IMR-90 (cell line): Measurements from ENCODE around the gene RAPGEF5. TPM values are rescaled to one million over a fixed set of nuclear protein-coding genes. Genes with fewer than 3 reads are reported as not detected.

Experiments used
- ATAC-seq: fragments of 200-7000 bp; cut with Tn5 transposase; 2 replicates; pipeline ENCODE4 v1.9.1; 2020; ENCODE audit warnings: low read depth, mild to moderate bottlenecking, moderate library complexity
- BruUV-seq: library from RNA; stranded (reverse); fragments of 400-500 nt; replicated peaks from 2 replicates; lab custom pipeline; 2021; lab: Mats Ljungman, UMichigan
- CTCF ChIA-PET: fragments of 300-600 bp; formaldehyde crosslinking; extraction: SDS; loops from one replicate; lab custom pipeline; 2021; ENCODE audit warnings: antibody characterized with exemption; lab: Yijun Ruan, JAX
- POLR2A ChIA-PET: fragments of 300-600 bp; sonication (Branson Sonifier 250); formaldehyde crosslinking; loops from one replicate; lab custom pipeline; 2022; ENCODE audit warnings: antibody characterized with exemption; ENCODE audit not compliant: unreplicated experiment; lab: Charles Lee
- DNase-seq: peaks from one replicate; pipeline ENCODE4 v3.0.0; 2013
- H2AFZ ChIP-seq: replicated peaks from 2 replicates; pipeline ENCODE3; 2013; ENCODE audit warnings: low read length, mild to moderate bottlenecking; ENCODE audit not compliant: poor library complexity
- H2AK5ac ChIP-seq: 2 replicates; pipeline ENCODE4 v1.6.1; 2013; ENCODE audit warnings: low read depth, low read length, inconsistent platforms
- H2AK9ac ChIP-seq: replicated peaks from 2 replicates; pipeline ENCODE3; 2013; ENCODE audit warnings: mild to moderate bottlenecking, low read depth, low read length, moderate library complexity; ENCODE audit not compliant: poor library complexity
- H2BK120ac ChIP-seq: 2 replicates; pipeline ENCODE4 v1.6.1; 2013; ENCODE audit warnings: low read depth, low read length, inconsistent platforms
- H2BK15ac ChIP-seq: 3 replicates; pipeline ENCODE4 v1.6.1; 2013; ENCODE audit warnings: low read depth, low read length, inconsistent platforms
- H2BK20ac ChIP-seq: 2 replicates; pipeline ENCODE4 v1.6.1; 2013; ENCODE audit warnings: low read depth, mild to moderate bottlenecking, inconsistent platforms, low read length, moderate library complexity
- H2BK5ac ChIP-seq: 2 replicates; pipeline ENCODE4 v1.6.1; 2013; ENCODE audit warnings: mild to moderate bottlenecking, low read depth, low read length, inconsistent platforms; ENCODE audit not compliant: poor library complexity, severe bottlenecking
- H3K14ac ChIP-seq: replicated peaks from 2 replicates; pipeline ENCODE4 v1.6.1; 2013; ENCODE audit warnings: low read depth, low read length, inconsistent platforms
- H3K18ac ChIP-seq: 2 replicates; pipeline ENCODE4 v1.6.1; 2013; ENCODE audit warnings: low read depth, low read length, control low read depth
- H3K23ac ChIP-seq: 2 replicates; pipeline ENCODE4 v1.6.1; 2013; ENCODE audit warnings: low read depth, low read length, inconsistent platforms
- H3K27ac ChIP-seq: 2 replicates; pipeline ENCODE4 v1.5.1; 2013; ENCODE audit warnings: mild to moderate bottlenecking, control low read depth, low read length; ENCODE audit not compliant: insufficient read depth
- H3K27me3 ChIP-seq: 2 replicates; pipeline ENCODE4 v1.6.1; 2013; ENCODE audit warnings: low read length; ENCODE audit not compliant: control insufficient read depth, insufficient read depth
- H3K36me3 ChIP-seq: 2 replicates; pipeline ENCODE4 v1.6.1; 2013; ENCODE audit warnings: low read length, mixed read lengths; ENCODE audit not compliant: control insufficient read depth, insufficient read depth
- H3K4ac ChIP-seq: 2 replicates; pipeline ENCODE4 v1.6.1; 2013; ENCODE audit warnings: low read depth, low read length, inconsistent platforms
- H3K4me1 ChIP-seq: 2 replicates; pipeline ENCODE4 v1.6.1; 2013; ENCODE audit warnings: low read length, mixed read lengths; ENCODE audit not compliant: control insufficient read depth, insufficient read depth
- H3K4me2 ChIP-seq: 2 replicates; pipeline ENCODE4 v1.6.1; 2013; ENCODE audit warnings: low read depth, mild to moderate bottlenecking, control low read depth, low read length, moderate library complexity
- H3K4me3 ChIP-seq: 2 replicates; pipeline ENCODE4 v1.5.1; 2013; ENCODE audit warnings: low read depth, mild to moderate bottlenecking, control low read depth, low read length, moderate library complexity; ENCODE audit not compliant: insufficient read depth
- H3K56ac ChIP-seq: 2 replicates; pipeline ENCODE4 v1.6.1; 2013; ENCODE audit warnings: low read length, inconsistent platforms; ENCODE audit not compliant: insufficient read depth; ENCODE audit errors: extremely low read depth
- H3K79me1 ChIP-seq, 2 experiments: 2 replicates each; pipeline ENCODE4 v1.6.1; 2013; ENCODE audit warnings: low read length in 2 of 2, inconsistent platforms in 1 of 2, low read depth in 1 of 2
- H3K9ac ChIP-seq: 2 replicates; pipeline ENCODE4 v1.6.1; 2013; ENCODE audit warnings: low read depth, low read length, control low read depth
- H3K9me1 ChIP-seq: 2 replicates; pipeline ENCODE4 v1.6.1; 2013; ENCODE audit warnings: low read length, inconsistent platforms; ENCODE audit not compliant: insufficient read depth
- H3K9me3 ChIP-seq: 2 replicates; pipeline ENCODE4 v1.6.1; 2013; ENCODE audit warnings: low read length; ENCODE audit not compliant: control insufficient read depth, insufficient read depth
- H4K20me1 ChIP-seq: 2 replicates; pipeline ENCODE4 v1.6.1; 2013; ENCODE audit warnings: low read length, inconsistent platforms; ENCODE audit not compliant: insufficient read depth
- H4K5ac ChIP-seq: 2 replicates; pipeline ENCODE4 v1.6.1; 2013; ENCODE audit warnings: mild to moderate bottlenecking, low read depth, low read length, control low read depth
- H4K8ac ChIP-seq, 2 experiments: 2 replicates each; pipeline ENCODE4 v1.6.1; 2013; ENCODE audit warnings: low read depth in 2 of 2, low read length in 2 of 2, control low read depth in 1 of 2, inconsistent platforms in 1 of 2
- H4K91ac ChIP-seq: 2 replicates; pipeline ENCODE4 v1.6.1; 2013; ENCODE audit warnings: low read depth, low read length, inconsistent platforms; ENCODE audit not compliant: insufficient read depth
- BHLHE40 ChIP-seq: fragments of 150-350 bp; IDR thresholded peaks from 2 replicates; pipeline ENCODE4 v1.6.1; 2016; ENCODE audit warnings: mild to moderate bottlenecking, low read depth, low read length
- ELK1 ChIP-seq: fragments of 150-350 bp; IDR thresholded peaks from 2 replicates; pipeline ENCODE4 v1.6.1; 2016; ENCODE audit warnings: low read depth, mild to moderate bottlenecking, low read length, moderate library complexity, borderline replicate concordance
- FOS ChIP-seq: fragments of 150-350 bp; IDR thresholded peaks from 2 replicates; pipeline ENCODE4 v1.6.1; 2016; ENCODE audit warnings: low read depth, low read length
- MAFK ChIP-seq: IDR thresholded peaks from 2 replicates; pipeline ENCODE4 v1.6.1; 2012; ENCODE audit warnings: low read depth, low read length, improper control_type of control experiment
- RAD21 ChIP-seq: IDR thresholded peaks from 2 replicates; pipeline ENCODE4 v1.6.1; 2012; ENCODE audit warnings: low read length, improper control_type of control experiment
- RCOR1 ChIP-seq: IDR thresholded peaks from 2 replicates; pipeline ENCODE4 v1.6.1; 2012; ENCODE audit warnings: mild to moderate bottlenecking, low read length, improper control_type of control experiment; ENCODE audit not compliant: insufficient replicate concordance
- SMC3 ChIP-seq: fragments of 150-350 bp; IDR thresholded peaks from 2 replicates; pipeline ENCODE4 v1.6.1; 2016; ENCODE audit warnings: low read depth, mild to moderate bottlenecking, antibody characterized with exemption, low read length, moderate library complexity
- WGBS, 2 experiments: methylation state at CpG; one replicate each; pipeline versions ENCODE4 v1.1.5 to v1.1.7; 2013; ENCODE audit warnings: missing lambda C conversion rate in 2 of 2; ENCODE audit not compliant: insufficient read length in 1 of 2; ENCODE audit errors: extremely low coverage in 2 of 2; 5-methylcytosine and 5-hydroxymethylcytosine counted together
- dilution Hi-C: fragments of 300-500 bp; cut with HindIII; formaldehyde crosslinking; loops from one replicate; pipeline ENCODE4 v1.14.3; 2018; ENCODE audit warnings: low sequenced_read_pairs; ENCODE audit not compliant: unreplicated experiment
- in situ Hi-C: fragments of 300-500 bp; cut with MboI; formaldehyde crosslinking; loops from 3 replicates; pipeline ENCODE4 v1.14.3; 2019; ENCODE audit warnings: low sequenced_read_pairs, inconsistent platforms, mixed read lengths
- intact Hi-C: fragments of 100-400 bp; cut with micrococcal nuclease; formaldehyde crosslinking; loops from 2 replicates; pipeline ENCODE4 v1.10.0; 2022
- polyA plus RNA-seq, 3 experiments: library from polyadenylated mRNA; depleted of rRNA; stranded (reverse); fragments of >200 nt; gene quantifications; 2 replicates each; pipeline ENCODE4 v1.2.3, GENCODE V29; 2012; ENCODE audit warnings: low replicate concordance in 1 of 3
- total RNA-seq: library from RNA; depleted of rRNA; stranded (reverse); fragments of >200 nt; gene quantifications from 2 replicates; pipeline ENCODE4 v1.2.3, GENCODE V29; 2012

The RAPGEF5 gene
- total and polyA plus RNA-seq, 2 of the 4 experiments (the other 2 are of a cell fraction): 0.05 to 0.18 TPM

GRCh38 chr7:22357311-22358175 lies 589 bp upstream of the RAPGEF5 start:
- ChIA-PET CTCF (no interaction called here), POLR2A (no interaction called here)

More at GRCh38 chr7:22357311-22358175, 589 bp upstream of the RAPGEF5 start:
- no peaks in the 10 kb centered on the region for H3K9me1 ChIP-seq
- H3K9me3 ChIP-seq: peaks cover 2% of the 10 kb centered on the region; the same call in 1 of the 2 replicates
- H3K14ac ChIP-seq: no peak overlapping the region
- no peak overlapping the region for H3K9ac ChIP-seq
- in situ Hi-C loops (no loop called here), intact Hi-C loops (no loop called here), dilution Hi-C loops (no loop called here)
- no TSS peak for BruUV-seq
- H3K23ac ChIP-seq: no peak overlapping the region
- H3K79me1 ChIP-seq: no peaks in the 10 kb centered on the region
- DNase-seq (peak; percentile 2), ATAC-seq (no peak; the same call in 1 of the 2 replicates)
- H2AK5ac ChIP-seq: no peak overlapping the region
- 48% methylated on average over 7 of the region's 23 CpGs; no CpG with 5 or more reads in 1 of the 2 experiments for WGBS, 2 experiments
- H3K18ac ChIP-seq: no peak overlapping the region
- H3K4me3 ChIP-seq: no peak overlapping the region
- no peak overlapping the region for H3K27ac ChIP-seq
- no peak overlapping the region for H4K91ac ChIP-seq
- no peak overlapping the region for H2BK120ac ChIP-seq
- no peaks in the 10 kb centered on the region for H4K20me1 ChIP-seq
- H4K5ac ChIP-seq: no peak overlapping the region
- H3K36me3 ChIP-seq: no peaks in the 10 kb centered on the region
- TF ChIP-seq FOS: no peak
- TF ChIP-seq ELK1: no peak
- no peak for TF ChIP-seq RCOR1
- TF ChIP-seq MAFK: no peak
- no peak for TF ChIP-seq RAD21
- no peak for TF ChIP-seq BHLHE40
- TF ChIP-seq SMC3: no peak
- H2BK20ac ChIP-seq: no peak overlapping the region
- H3K56ac ChIP-seq: no peak overlapping the region
- H2AK9ac ChIP-seq: peak overlapping the region; percentile 3
- peaks cover 16% of the 10 kb centered on the region for H3K27me3 ChIP-seq
- H4K8ac ChIP-seq: no peak overlapping the region
- H3K4ac ChIP-seq: no peak overlapping the region
- H2AFZ ChIP-seq: peak overlapping the region; percentile 5
- H2BK15ac ChIP-seq: no peak overlapping the region
- no peaks in the 10 kb centered on the region for H3K4me1 ChIP-seq
- no peak overlapping the region for H3K4me2 ChIP-seq
- no peak overlapping the region for H2BK5ac ChIP-seq
